ENCODE data around the gene MYEOV.

Gene MYEOV

DNA sequence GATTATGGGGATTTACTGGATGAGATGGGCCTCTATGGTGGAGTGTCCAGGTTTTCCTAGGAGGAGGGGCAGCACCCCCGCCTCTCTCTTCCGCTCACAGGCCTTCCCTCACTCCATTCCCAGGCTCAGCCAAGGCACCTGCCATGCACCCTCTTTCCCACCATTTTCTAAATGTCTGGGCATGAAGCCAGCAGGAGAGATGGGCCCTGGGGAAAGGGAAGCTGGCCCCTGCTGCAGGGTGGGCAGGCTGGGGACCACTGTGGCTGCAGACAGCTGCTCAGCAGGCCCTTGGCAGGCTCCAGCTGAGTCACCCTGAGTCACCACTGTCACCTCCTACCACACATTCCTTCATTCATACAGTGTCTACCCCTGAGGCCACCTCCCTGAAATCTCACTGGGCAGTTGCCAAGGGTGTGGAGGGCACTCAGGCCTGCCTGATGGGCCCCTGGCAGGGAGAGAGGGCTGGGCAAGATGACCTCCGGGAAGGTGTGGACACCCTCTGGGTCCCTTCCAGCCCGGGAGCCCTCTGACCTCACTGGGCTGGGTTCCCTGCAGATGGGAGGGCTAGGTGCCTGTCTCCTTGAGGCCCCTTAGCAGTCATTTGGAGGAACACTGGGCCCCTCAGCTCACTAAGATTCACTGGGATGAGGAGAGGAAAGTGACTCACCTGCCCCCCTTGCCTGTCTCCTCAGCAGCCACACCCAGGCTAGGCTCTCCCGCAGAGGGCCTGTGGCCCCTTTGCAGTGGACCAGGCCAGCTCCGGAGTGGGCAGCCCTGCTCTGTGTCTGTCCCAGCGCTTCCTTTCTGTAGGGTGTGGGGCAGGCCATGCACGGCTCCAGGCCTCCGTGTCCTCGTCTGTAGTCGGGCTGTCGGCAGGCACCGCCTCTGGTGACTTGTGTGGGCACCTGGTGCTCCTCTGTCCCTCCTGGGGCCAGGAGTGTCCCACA, 7.8 kb downstream of the MYEOV start:
- no peak for DNase-seq (ENCODE audit: low spot score)

- no peak for DNase-seq (ENCODE audit: low spot score)
These were observed 8.6 kb downstream of the MYEOV start for GRCh38 chr11:69302447-69303020.

DNA sequence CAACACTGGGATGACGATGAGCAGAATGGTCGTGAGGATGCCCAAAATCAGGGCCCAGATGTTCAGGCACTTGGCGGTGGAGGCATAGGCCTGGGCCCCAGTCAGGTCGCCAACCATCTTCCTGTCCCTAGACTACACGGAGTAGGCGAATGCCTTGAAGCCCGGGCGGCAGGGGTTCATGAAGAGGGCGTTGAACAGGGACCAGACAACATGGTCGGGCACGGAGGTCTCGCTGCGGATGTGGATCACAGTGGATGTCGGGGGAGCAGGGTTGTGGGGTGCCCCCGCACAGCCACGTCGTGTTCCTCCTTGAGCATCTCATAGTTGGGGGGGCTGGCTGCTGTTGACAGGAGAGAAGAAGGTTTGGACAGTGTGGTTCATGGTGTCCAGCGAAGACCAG, 9.5 kb downstream of the MYEOV start:
- no peak for DNase-seq (ENCODE audit: low spot score)

- no peak for DNase-seq (ENCODE audit: low spot score)
These were observed 10.3 kb downstream of the MYEOV start for GRCh38 chr11:69304258-69304657.

- no peak for DNase-seq (ENCODE audit: low spot score)
These were observed 10.7 kb downstream of the MYEOV start for GRCh38 chr11:69304686-69305085.

DNA sequence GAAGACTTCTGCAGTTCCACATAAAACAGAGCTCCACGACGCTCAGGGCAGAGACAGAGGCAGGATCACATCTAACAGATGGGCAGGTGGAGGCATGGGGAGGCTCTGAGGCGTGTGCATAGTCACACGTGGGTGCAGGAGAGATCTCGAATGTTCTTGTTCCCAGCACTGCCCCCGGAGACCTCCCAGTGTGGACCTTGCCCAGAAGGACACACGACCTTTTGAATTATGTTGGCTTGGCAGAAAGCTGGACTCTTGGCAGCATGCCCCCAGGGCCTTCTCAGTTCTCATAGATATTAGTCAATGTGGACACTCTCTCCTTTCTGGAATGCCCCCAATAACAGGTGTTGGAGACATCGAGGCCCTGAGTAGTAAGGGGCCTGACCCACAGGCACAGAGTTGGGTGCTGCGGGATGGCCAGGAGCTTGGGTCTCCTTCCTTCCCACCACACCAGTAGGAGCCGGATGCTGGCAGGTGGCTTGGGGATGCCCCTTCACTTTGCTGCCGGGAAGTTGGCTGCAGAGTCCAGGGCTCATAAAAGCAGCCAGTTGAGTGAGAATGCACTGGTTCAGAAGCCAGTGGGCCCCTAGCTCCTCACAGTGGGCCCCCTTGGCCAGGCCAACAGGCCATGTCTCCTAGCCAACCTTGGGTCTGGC, 12.1 kb downstream of the MYEOV start:
- DNase-seq (ENCODE audit: low spot score) = no peak

GRCh38 chr11:69306821-69307220, 12.9 kb downstream of the MYEOV start:
- no peak for DNase-seq (ENCODE audit: low spot score)

- DNase-seq (ENCODE audit: low spot score) = no peak
These were observed 13.5 kb downstream of the MYEOV start for GRCh38 chr11:69307421-69307820.

GRCh38 chr11:69307871-69308431, 14.0 kb downstream of the MYEOV start:
- DNase-seq (ENCODE audit: low spot score) = no peak

DNA sequence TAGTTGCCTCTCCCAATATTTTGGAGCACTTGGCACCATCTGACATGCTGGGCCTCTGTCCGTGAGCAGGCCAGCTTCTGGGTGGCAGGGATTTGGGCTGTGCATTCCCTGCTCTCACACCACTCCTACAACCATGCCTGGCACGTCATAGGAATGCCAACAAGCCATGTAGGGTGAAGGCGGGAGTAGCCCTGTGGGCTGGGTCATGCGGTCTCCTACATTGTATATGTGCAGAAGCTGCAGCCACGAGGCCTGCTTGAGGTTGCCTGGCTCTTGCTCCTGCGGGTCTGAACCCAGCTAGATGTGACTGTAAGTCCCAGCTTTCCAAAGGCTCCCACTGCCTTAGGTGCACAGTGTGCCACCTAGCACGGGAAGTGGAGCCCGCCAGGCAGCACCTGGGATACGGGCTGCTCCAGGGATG, 14.5 kb downstream of the MYEOV start:
- no peak for DNase-seq (ENCODE audit: low spot score)

- no peak for DNase-seq (ENCODE audit: low spot score)
These were observed 15.1 kb downstream of the MYEOV start for GRCh38 chr11:69308936-69309615.

GRCh38 chr11:69309631-69310280, 15.8 kb downstream of the MYEOV start:
- no peak for DNase-seq (ENCODE audit: low spot score)

- DNase-seq (ENCODE audit: low spot score) = no peak
These were observed 16.4 kb downstream of the MYEOV start for GRCh38 chr11:69310351-69310750.

DNA sequence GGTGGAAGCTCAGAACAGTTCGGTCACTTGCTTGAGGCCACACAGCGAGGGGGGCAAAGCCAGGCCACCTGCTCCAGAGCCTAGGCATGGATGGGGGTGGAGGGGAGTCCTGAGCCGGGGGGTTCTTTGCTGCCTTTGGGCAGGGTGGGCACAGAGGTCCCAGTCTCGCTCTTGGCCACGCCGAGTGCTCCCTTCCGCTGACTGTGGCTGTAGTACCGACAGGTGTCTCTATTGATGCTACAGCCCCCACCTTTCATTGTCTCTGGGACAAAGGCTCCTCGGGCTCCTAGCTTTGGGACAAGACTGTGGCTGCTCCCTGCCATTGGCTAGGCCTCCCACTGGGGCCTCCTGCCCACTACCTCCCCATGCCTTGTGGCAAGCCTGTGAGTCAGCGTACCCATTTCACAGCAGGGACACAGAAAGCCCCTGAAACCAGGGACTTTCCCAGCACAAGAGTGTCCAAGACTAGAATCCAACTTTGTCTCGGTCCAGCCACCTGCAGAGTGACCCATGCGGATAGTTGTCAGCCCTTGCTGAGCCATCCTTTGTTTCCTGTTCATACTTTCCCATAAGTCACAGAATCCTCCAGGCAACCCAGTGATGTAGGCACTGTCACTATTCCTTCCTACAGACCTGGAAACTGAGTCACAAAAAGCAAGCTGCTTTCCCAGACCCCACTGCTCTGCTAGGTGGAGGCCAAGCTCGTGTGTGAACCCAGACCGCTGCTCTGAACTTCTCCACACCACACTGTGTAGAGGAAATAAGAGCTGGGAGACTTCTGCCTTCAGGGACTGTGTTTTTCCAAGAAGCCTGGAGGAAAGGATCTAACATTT, 17.2 kb downstream of the MYEOV start:
- no peak for DNase-seq (ENCODE audit: low spot score)

DNA sequence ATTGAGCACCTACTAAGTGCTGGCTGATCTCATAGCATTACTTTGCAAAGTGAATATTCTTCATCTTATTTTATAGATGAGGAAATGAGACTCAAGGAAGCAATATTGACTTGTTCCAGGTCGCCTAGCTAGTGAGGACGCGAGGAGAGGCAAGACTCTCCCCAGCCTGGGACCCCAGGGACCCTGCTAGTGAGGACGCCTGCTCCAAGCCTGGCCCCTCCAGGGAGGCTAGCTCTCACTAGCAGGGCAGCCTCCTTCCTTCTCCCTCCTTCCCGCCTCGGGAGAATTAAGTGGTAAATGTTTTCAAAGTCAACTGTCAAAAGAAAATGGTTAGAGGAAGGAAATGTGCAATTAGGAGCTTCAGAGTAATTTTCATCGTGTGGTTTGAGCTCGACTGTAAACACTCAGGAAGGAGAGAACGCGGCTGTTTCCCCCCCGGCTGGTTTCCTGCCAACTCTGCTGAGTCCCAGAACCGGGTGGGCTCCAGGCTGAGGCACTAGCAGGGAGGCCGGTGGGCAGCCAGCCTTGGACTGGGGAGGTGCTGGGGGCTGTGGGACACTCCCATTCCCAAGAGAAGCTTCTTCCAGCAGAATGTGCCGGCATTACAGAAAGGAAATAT, 17.9 kb downstream of the MYEOV start:
- peak; percentile 11 for DNase-seq (ENCODE audit: low spot score)

- no peak for DNase-seq (ENCODE audit: low spot score)
These were observed 18.8 kb downstream of the MYEOV start for GRCh38 chr11:69312453-69313404.

- DNase-seq (ENCODE audit: low spot score) = no peak
These were observed 20.0 kb downstream of the MYEOV start for GRCh38 chr11:69313992-69314391.

GRCh38 chr11:69314555-69314954, 20.6 kb downstream of the MYEOV start:
- no peak for DNase-seq (ENCODE audit: low spot score)

- DNase-seq (ENCODE audit: low spot score) = no peak
These were observed 23.0 kb downstream of the MYEOV start for GRCh38 chr11:69316956-69317355.

All from CD4-positive, alpha-beta T cell treated with Interleukin-2 at 100 ng/mL for 4 hours (primary cell).